ENCODE results near the gene YRDC. TPM values are rescaled to one million over a fixed set of nuclear protein-coding genes. Genes with fewer than 3 reads are reported as not detected.

Gene YRDC
- total and polyA plus RNA-seq, 2 of the 13 experiments (the other 11 are each of a cell fraction or from before 2014, with no cell fraction given), result 27.5 to 29.2 TPM

GRCh38 chr1:37793773-37794371 lies 14.1 kb downstream of the YRDC start, which contains the start of gene MANEAL (continued):
- peak; percentile 46; the same call in 1 of the 2 replicates for TF ChIP-seq SP4 (CRISPR knock-in tag; IDR thresholded peaks at IDR 0.05)
- no peak for TF ChIP-seq NFE2L2 (IDR thresholded peaks at IDR 0.05; ENCODE audit: low read length)
- no peak for TF ChIP-seq PCBP1 (IDR thresholded peaks at IDR 0.05; ENCODE audit: borderline replicate concordance, low read depth, low read length)
- 0 out of 2 replicates have a peak, but pooled peaks have one; percentile 38 for TF ChIP-seq TEAD2 (CRISPR knock-in tag; IDR thresholded peaks at IDR 0.05)
- TF ChIP-seq ZBTB3 (CRISPR knock-in tag; IDR thresholded peaks at IDR 0.05; ENCODE audit: borderline replicate concordance, low read depth), result no peak
- 0 out of 2 replicates have a peak, but pooled peaks have one; percentile 24 for TF ChIP-seq NR1H2 (CRISPR knock-in tag; IDR thresholded peaks at IDR 0.05; ENCODE audit: borderline replicate concordance, low read depth)
- TF ChIP-seq ZNF773 (CRISPR knock-in tag; IDR thresholded peaks at IDR 0.05; ENCODE audit: borderline replicate concordance), result 0 out of 2 replicates have a peak, but pooled peaks have one; percentile 60
- TF ChIP-seq POLR2AphosphoS2 (IDR thresholded peaks at IDR 0.05; ENCODE audit: low read depth, low read length), result no peak
- no peak for TF ChIP-seq KDM6A (CRISPR knock-in tag; IDR thresholded peaks at IDR 0.05; ENCODE audit: low read depth)
- TF ChIP-seq NONO (IDR thresholded peaks at IDR 0.05), result no peak
- TF ChIP-seq NONO (CRISPR knock-in tag; conservative IDR thresholded peaks at IDR 0.05), result peak; percentile 73; the same call in 1 of the 2 replicates
- TF ChIP-seq TAF1 (CRISPR knock-in tag; IDR thresholded peaks at IDR 0.05), result peak; percentile 52
- TF ChIP-seq EED (CRISPR knock-in tag; IDR thresholded peaks at IDR 0.05), result no peak
- TF ChIP-seq DNMT3B (CRISPR knock-in tag; conservative IDR thresholded peaks at IDR 0.05), result no peak
- no peak for TF ChIP-seq RXRA (CRISPR knock-in tag; IDR thresholded peaks at IDR 0.05)
- no peak for TF ChIP-seq BCL6 (CRISPR knock-in tag; IDR thresholded peaks at IDR 0.05)
- no peak for TF ChIP-seq PBX2 (CRISPR knock-in tag; IDR thresholded peaks at IDR 0.05)
- no peak for TF ChIP-seq EZH2 (conservative IDR thresholded peaks at IDR 0.05; ENCODE audit: low read depth, low read length)
- TF ChIP-seq FOXA1 (IDR thresholded peaks at IDR 0.05), result no peak
- TF ChIP-seq FOXA1 (CRISPR knock-in tag; IDR thresholded peaks at IDR 0.05), result no peak
- TF ChIP-seq, protein P1, sequence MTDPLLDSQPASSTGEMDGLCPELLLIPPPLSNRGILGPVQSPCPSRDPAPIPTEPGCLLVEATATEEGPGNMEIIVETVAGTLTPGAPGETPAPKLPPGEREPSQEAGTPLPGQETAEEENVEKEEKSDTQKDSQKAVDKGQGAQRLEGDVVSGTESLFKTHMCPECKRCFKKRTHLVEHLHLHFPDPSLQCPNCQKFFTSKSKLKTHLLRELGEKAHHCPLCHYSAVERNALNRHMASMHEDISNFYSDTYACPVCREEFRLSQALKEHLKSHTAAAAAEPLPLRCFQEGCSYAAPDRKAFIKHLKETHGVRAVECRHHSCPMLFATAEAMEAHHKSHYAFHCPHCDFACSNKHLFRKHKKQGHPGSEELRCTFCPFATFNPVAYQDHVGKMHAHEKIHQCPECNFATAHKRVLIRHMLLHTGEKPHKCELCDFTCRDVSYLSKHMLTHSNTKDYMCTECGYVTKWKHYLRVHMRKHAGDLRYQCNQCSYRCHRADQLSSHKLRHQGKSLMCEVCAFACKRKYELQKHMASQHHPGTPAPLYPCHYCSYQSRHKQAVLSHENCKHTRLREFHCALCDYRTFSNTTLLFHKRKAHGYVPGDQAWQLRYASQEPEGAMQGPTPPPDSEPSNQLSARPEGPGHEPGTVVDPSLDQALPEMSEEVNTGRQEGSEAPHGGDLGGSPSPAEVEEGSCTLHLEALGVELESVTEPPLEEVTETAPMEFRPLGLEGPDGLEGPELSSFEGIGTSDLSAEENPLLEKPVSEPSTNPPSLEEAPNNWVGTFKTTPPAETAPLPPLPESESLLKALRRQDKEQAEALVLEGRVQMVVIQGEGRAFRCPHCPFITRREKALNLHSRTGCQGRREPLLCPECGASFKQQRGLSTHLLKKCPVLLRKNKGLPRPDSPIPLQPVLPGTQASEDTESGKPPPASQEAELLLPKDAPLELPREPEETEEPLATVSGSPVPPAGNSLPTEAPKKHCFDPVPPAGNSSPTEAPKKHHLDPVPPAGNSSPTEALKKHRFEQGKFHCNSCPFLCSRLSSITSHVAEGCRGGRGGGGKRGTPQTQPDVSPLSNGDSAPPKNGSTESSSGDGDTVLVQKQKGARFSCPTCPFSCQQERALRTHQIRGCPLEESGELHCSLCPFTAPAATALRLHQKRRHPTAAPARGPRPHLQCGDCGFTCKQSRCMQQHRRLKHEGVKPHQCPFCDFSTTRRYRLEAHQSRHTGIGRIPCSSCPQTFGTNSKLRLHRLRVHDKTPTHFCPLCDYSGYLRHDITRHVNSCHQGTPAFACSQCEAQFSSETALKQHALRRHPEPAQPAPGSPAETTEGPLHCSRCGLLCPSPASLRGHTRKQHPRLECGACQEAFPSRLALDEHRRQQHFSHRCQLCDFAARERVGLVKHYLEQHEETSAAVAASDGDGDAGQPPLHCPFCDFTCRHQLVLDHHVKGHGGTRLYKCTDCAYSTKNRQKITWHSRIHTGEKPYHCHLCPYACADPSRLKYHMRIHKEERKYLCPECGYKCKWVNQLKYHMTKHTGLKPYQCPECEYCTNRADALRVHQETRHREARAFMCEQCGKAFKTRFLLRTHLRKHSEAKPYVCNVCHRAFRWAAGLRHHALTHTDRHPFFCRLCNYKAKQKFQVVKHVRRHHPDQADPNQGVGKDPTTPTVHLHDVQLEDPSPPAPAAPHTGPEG (CRISPR knock-in tag; IDR thresholded peaks at IDR 0.05), result peak; percentile 100
- no peak for TF ChIP-seq ZNF878 (CRISPR knock-in tag; IDR thresholded peaks at IDR 0.05)

Measured in HepG2 (cell line).